Measurements from ENCODE around the gene PPME1. TPM values are rescaled to one million over a fixed set of nuclear protein-coding genes. Genes with fewer than 3 reads are reported as not detected.

PPME1 gene
- total RNA-seq, 1 experiment from 2014 or later: 39.4 TPM

GRCh38 chr11:74138572-74138971 lies 32.5 kb upstream of the PPME1 start:
- H3K56ac ChIP-seq (ENCODE audit: insufficient read length, low read depth, low read length): no peak overlapping the region
- H3T11ph ChIP-seq (ENCODE audit: low read length): no peak overlapping the region
- no peak overlapping the region for H2AK5ac ChIP-seq (ENCODE audit: insufficient read length, low read length)
- no peak overlapping the region for H2AFZ ChIP-seq (ENCODE audit: low read length)
- peak overlapping the region; percentile 95 for H3K27ac ChIP-seq (ENCODE audit: insufficient read length, low read depth, low read length)
- no peak overlapping the region for H3K4ac ChIP-seq (ENCODE audit: low read depth, low read length)
- no peak overlapping the region for H3K14ac ChIP-seq (ENCODE audit: insufficient read depth, low read length)
- Mint-ChIP-seq H3K9me3 (no peaks in the 10 kb centered on the region), H3K36me3 (ENCODE audit: insufficient read depth in 1 of 3, low read depth in 3 of 3) (peaks cover 0 to 22% (median 21%) of the 10 kb centered on the region in 3 experiments; a peak in 5 of 7 replicates), H3K27ac (peak overlapping the region; percentile 50 to 79 (median 62); a peak in 5 of 7 replicates), H3K4me1 (peaks cover 25 to 32% of the 10 kb centered on the region in 2 experiments), H3K27me3 (ENCODE audit: low read depth) (no peaks in the 10 kb centered on the region), H3K4me3 (no peak overlapping the region)
- no peak overlapping the region for H3K23ac ChIP-seq (ENCODE audit: insufficient read length, low read depth, low read length)
- no peak overlapping the region for H2BK20ac ChIP-seq (ENCODE audit: low read depth, low read length, poor library complexity, severe bottlenecking)
- H3K79me1 ChIP-seq (ENCODE audit: insufficient read depth, low read depth, low read length, poor library complexity, severe bottlenecking): no peaks in the 10 kb centered on the region
- H2BK120ac ChIP-seq (ENCODE audit: low read depth, low read length, poor library complexity, severe bottlenecking): no peak overlapping the region
- DNase-seq: no peak
- no peak overlapping the region for H2BK12ac ChIP-seq (ENCODE audit: insufficient read length, low read depth, low read length)
- no peak overlapping the region for H3K9ac ChIP-seq (ENCODE audit: extremely low read depth, insufficient read length, low read length)
- no peaks in the 10 kb centered on the region for H3K27me3 ChIP-seq (ENCODE audit: insufficient read depth, low read length)
- H2BK15ac ChIP-seq (ENCODE audit: low read depth, low read length): no peak overlapping the region
- no peak overlapping the region for H3K18ac ChIP-seq (ENCODE audit: insufficient read length, low read depth, low read length)
- no peak overlapping the region for H3K4me2 ChIP-seq (ENCODE audit: insufficient read depth, insufficient read length, low read length)
- H3K4me1 ChIP-seq (ENCODE audit: insufficient read depth, low read length): peaks cover 3% of the 10 kb centered on the region; the same call in 1 of the 2 replicates
- H3K23me2 ChIP-seq (ENCODE audit: insufficient read length, low read depth, low read length, poor library complexity, severe bottlenecking): no peaks in the 10 kb centered on the region
- H3K9me3 ChIP-seq (ENCODE audit: control insufficient read depth, low read depth, low read length): no peaks in the 10 kb centered on the region
- TF ChIP-seq, protein P1, sequence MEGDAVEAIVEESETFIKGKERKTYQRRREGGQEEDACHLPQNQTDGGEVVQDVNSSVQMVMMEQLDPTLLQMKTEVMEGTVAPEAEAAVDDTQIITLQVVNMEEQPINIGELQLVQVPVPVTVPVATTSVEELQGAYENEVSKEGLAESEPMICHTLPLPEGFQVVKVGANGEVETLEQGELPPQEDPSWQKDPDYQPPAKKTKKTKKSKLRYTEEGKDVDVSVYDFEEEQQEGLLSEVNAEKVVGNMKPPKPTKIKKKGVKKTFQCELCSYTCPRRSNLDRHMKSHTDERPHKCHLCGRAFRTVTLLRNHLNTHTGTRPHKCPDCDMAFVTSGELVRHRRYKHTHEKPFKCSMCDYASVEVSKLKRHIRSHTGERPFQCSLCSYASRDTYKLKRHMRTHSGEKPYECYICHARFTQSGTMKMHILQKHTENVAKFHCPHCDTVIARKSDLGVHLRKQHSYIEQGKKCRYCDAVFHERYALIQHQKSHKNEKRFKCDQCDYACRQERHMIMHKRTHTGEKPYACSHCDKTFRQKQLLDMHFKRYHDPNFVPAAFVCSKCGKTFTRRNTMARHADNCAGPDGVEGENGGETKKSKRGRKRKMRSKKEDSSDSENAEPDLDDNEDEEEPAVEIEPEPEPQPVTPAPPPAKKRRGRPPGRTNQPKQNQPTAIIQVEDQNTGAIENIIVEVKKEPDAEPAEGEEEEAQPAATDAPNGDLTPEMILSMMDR (conservative IDR thresholded peaks at IDR 0.05): no peak
- H2BK5ac ChIP-seq (ENCODE audit: insufficient read length, low read length): no peak overlapping the region
- H4K20me1 ChIP-seq (ENCODE audit: control insufficient read depth, insufficient read depth, insufficient read length): no peaks in the 10 kb centered on the region
- no peak overlapping the region for H4K8ac ChIP-seq (replicated peaks; ENCODE audit: insufficient read length, low read depth, low read length)
- H4K5ac ChIP-seq (ENCODE audit: insufficient read length, low read depth, low read length): no peak overlapping the region
- WGBS (ENCODE audit: extremely low coverage, insufficient read length, low lambda C conversion rate): no CpG with 5 or more reads among the region's 2 CpGs
- H4K91ac ChIP-seq (ENCODE audit: insufficient read length, low read depth, low read length): no peak overlapping the region
- no peaks in the 10 kb centered on the region for H3K79me2 ChIP-seq (ENCODE audit: insufficient read depth, low read length)
